GM21619 (cell line): Measurements from ENCODE around the gene NACC1.

Experiments
- ATAC-seq: cut with Tn5 transposase; IDR thresholded peaks from one replicate; pipeline ENCODE4 v1.9.1; 2021; ENCODE audit not compliant: unreplicated experiment

NACC1 gene

GRCh38 chr19:13189600-13189999 lies 71.5 kb downstream of the NACC1 start:
- ATAC-seq = no peak
